ENCODE data around the gene HDAC4.

HDAC4 gene

DNA sequence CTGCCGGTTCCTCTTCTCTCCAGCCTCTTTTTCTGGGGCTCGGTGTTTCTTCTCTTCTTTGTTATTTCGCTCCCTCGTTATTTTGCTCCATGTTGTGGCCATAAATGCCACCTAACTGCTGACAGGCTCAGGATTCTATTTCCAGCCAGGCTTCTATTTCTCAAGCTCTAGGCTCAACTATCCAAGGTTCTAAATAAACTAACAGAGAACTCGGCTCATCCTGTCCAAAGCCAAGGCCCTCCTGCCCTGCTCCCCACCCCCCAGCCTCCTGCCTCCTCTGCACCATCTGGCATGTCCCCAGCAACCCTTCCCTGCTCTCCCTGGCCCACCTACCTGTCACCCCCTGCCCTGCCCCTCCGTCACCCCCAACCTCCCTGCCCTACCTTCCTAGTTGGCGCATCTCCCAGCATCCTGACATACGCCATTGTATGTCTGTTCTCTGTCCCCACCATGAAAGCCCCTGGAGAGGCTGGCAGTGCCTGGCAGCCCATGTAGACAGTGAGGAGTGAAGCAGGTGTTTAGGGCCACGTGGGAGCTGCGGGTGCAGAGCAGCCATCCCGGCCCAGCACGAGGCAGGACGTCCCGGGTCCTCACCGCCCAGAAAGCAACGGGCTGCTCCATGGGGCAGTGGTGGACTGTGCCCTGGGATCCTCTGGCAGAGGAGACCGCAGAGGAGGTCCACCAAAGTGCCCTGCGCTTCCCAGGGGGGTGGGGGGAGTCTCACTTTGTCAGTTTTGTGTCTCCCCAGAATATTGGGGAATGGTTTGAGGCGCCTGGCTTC, 366.1 kb downstream of the HDAC4 start:
- no peak for ATAC-seq

DNA sequence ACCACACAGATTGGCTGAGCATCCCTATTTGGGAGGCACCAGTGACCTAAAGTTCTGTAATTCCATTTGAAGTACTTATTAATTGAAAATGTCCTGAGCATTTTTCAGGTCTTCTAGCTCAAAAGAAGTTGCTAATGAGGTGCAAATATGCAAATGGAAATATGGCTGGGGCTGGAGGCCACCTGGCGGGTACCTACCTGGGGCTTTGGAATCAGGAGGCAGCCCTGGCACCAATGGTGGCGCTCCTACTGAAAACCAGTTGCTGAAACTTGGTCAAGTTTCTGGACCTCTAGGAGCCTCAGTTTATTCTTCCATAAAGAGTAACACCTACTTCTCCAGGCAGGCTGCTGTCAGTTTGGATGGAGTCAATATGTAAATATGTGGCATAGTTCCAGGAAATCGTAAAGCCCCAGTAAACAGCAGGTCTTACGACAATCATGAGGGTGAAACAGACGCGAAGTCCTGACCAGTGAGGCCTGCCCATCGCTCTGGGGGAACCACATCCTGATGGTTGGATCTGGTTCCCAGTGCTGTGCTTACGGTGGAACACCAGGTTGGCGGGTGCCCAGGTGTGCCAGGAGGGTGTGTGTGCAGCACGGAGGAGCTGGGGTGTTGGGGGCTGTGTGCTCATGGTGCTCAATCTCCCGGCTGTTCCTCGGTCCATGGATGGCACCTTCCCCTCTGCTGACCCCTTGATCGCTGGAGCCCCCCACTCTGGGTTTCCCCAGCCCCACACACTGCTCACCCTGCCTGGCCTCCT, 366.8 kb downstream of the HDAC4 start:
- ATAC-seq: no peak

DNA sequence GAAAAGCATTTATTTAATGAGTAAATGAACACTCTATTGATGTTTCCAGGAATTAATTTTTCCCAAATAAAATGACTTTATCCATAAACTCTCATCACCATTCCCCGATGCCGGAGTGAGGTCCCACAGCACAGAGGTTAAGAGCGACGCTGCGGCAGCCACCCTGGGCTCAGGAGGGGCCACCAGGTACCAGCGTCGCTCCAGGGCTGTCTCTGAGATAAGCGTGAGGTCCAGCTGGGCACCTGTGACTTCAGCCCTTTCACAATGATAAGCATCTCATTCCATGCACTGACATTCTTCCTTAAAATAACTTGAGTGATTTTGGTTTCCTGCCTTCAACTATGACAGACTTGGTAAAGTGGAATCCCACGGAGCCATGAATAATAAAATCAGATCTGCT, 370.9 kb downstream of the HDAC4 start:
- no peak for ATAC-seq

DNA sequence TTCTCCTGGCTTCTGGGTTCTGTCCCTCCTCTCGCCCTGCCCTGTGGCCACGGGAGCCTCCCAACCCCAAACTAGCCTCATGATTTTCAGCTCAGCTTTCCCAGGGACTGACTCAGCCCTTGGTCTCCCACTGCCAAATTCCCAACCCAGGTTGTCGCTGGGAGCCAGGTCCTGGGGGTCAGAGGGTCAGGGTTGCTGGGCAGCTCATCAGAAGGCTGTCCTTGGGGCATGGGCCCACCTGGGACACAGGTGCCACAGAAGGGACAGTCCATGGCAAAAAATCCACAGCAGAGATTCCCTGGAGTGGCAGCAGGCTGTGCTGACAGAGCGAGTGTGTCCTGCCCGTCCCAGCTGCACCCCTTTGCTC, 372.6 kb downstream of the HDAC4 start:
- no peak for ATAC-seq

DNA sequence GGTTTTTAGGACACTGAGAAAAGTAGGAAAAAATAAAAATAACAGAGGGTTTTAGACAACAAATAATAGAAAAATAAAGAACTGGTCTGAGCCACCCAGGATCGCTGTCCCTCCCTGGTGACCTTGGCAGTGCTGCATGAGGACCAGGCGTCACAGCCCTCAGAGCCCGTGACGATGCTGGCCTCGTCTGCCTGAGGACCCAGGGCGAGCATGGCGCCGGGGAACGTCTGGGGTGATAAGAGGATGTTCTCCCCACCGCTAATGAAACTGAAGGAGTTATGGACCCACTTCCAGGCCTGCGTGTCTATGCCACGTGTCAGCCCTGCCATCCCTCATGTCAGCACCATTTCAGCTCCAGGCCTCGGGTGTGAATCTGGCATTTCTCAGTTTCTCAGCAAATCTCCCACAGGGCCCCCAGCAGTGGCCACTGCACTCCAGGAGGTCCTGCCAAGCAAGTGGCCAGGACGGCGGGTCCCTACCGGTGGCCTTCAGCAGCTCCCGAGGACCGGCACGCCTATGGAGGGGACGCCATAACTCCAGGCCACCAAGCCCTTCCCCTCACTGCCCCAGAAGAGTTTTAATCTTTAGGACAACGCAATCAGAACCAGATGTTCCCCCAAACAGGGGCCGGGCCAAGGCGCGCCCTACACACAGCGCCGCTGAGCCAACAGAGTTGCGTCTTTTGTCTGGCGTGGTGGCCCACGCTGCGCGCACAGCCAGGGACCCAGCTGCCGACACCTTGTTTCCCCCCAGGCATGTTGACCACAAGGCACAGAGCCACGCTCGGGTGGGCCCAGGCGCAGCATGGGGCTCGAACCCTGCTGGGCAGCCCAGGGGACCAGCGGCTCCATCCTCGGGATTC, 373.2 kb downstream of the HDAC4 start:
- no peak for ATAC-seq

DNA sequence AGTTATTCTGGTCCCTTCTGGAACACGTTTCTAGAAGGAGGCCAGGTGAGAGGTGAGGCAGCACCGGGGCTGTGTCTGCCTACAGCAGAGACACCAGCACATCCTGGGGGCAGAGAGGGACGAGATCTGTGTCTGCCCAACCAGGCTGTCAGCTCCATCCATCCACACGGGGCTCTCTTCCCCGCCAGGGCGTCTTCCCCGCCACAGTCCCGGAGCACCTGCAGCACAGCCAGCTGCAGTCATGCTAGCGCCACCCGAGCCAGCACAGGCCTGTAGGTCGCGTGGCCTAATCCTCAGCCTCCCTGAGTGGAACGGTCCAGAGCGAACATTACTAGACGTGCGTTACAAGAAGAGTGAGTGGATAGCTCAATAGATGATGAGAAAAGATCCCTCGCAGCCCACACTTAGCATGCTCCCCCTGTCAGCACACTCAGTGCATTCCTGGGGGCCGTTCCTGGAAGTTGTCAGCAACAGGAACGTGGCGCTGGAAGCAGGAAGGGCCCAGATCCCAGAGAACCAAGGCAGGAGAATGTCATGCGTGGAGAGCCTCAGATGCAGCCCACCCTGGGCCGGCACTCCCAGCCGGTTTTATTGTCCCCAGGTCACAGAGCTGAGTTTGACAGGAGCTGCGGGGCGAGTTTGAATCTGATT, 374.0 kb downstream of the HDAC4 start:
- ATAC-seq: no peak

DNA sequence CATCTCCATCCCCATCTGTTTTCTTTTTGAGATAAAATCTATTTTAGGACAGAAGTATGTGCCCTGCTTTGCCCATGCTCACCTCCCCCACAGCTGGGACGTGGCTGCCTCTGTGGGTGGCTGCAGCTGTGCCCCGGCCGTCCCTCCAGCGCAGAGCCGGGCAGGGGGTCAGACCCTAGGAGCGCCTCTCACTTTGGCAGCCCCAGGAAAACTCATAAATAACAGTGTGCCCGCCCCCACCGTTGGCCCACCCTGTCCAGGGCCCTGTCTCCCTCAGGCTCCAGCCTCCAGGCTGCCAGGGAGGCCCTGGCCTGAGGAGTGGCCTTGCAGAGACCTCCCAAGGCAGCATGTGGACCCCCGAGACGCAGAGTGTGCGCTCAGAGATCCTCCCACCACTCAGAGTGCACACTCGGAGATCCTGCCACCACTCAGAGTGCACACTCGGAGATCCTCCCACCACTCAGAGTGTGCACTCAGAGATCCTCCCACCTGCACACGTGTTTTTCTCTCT, 374.8 kb downstream of the HDAC4 start:
- ATAC-seq: no peak

DNA sequence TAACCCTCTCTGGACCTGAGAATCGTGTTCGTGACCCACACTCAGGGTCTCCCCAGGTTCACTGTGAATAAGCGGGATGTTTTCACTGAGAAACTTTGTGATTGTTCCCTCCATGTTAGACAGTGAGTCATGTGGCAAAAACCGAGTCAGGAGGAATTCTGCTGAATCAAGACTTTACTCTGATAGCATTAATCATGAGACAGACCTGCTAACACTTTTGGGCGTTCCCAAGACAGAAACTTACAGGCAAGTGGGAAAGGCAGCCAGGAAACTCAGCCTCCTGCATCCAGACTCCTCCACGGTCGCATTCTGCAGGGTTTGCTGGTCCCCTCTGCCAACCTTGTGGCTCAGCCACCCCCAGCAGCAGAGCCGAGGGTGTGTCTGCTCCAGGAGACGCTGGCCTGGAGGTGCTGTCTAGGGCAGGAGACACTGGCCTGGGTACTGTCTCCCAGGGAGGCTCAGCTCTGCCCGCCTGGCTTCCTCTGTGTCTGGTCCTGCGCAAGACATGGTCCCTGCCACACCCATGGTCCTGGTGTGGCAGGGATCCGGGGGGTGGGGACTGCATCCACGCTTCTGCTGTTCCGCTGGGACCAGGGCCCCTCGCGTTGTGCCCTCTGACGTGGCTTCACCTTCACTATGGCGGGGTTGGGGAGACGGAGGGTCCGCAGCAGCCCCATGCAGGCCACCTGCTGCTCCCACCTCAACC, 375.6 kb downstream of the HDAC4 start:
- ATAC-seq: no peak

DNA sequence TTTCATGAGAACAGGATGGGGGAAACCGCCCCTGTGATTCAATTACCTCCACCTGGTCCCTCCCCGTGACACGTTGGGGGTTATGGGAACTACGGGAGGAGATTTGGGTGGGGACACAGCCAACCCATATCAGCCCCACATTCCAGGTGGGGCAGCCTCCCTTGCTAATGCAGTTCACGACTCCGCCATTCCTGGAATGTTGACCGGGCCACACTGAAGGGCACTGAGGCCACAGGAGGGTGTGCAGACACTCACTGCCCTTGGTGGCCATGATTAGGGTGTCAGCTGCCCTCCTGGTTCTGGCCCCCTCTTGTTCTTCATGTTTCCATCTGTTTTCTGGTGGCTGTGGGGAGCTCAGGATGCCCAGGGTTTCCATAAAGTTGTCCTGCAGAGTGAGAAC, 376.6 kb downstream of the HDAC4 start:
- ATAC-seq: no peak

DNA sequence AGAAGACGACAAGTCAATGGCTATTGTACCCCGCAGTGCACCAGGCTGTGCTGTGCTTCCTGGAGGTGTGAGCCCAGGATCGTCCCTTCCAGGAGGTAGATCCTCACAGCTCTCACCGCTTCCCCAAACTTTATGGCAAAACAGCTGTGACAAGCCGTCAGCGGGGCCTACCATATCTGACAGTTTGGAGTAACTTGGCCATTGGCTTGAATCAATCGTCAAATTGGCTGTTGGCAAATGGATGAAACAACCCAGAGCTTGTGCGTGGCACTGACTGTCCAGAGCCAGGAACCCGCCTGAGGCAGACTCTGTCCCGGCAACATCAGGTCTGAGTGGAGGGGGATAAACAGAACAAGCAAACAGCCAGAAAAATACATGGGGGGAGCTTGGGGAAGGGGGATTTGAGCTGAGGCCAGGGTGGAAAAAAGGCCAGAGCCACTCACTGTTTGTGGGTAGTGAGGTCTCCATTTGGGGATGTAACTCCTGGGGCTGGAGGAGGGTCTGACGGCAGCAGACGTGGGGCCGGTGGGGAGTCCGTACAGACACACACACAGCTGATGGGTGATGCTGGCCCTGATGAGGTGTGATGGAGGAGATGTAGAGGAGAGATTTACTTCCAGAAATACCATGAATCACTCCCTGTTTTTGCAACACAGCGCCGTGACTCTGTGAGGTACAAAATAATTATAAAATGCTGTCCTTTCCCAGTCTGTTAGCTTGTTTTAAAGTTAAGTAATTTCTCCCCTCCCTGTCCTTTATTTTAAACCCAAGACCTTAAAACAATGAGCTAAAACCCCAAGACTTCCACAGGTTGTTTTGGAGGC, 378.2 kb downstream of the HDAC4 start:
- ATAC-seq: no peak

DNA sequence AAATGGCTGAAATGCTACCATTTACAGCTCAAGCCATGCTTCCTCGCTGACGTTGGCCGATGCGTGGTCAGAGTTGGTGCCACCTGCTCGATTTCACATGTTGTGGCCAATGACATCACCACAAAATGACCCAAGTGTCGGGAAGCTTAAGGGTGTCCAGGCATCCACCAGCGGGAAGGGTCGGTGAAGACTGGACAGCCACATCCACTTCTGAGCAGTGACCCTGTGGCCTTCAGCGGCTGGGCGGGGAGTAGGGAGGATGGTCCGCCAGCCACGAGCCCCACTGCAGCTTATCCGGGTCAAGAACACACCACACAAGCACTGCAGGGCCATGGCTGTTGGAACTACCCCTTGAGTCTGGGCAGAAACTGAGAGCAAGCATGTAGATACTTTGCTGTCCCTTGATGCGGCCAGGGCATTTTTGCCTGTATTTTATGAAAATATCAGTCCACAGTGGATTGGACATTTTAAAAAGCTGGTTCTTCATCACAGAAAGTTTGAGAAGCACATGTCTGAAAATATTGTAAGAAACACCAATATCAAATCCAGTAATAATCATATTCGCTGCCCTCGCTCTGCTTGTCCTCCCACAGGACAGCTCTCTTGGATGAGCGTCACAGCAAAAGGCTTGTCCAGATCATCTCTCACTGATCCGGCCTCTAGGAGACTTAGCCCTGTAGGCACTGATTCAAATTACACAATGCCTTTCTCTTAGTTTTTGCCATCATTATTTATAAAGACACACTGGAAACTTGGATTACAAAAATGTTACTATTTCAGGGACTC, 379.0 kb downstream of the HDAC4 start:
- no peak for ATAC-seq

DNA sequence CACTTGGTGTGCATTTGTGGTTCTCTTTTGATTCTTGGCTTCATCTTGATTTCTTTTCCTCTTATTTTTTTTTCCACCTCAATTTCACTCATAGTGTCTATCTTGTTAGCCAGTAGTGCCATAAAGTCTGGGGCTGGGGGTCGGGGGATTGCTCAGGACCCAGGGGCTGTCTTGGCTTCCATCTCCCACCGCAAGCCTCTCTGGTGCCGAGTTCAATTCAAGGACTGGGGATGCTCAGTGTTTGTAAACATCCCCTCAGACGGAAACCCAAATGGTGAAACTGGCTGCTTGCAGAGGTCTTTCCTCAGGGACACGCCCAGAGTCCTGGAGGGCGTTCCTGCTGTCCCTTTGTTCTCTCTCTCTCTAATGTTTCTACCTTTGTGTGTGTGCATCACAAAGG, 379.6 kb downstream of the HDAC4 start:
- no peak for ATAC-seq

DNA sequence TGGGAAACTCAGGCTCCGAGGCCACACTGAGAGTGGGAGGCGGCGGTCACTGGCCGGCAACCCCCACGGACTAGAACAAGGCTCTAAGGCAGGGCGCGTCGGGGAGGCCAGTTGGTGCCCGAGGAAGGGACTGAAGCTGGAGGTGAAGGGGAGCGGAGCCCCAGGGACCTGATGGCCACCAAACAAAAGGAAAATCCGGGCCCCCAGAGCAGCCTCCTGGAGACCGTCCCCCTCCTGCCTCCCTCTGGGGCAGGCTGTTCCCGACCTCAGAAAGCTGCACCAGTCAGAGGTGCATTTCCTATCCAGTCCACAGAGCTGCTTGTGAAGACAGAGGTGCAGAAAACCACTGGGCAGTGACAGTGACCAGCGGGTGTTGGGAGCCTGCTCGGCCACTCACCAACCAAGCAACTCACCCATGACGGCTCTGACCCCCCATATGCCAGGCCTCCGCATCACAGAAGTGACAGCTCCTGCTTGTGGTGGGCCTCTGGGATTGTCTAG, 380.2 kb downstream of the HDAC4 start:
- ATAC-seq: no peak

DNA sequence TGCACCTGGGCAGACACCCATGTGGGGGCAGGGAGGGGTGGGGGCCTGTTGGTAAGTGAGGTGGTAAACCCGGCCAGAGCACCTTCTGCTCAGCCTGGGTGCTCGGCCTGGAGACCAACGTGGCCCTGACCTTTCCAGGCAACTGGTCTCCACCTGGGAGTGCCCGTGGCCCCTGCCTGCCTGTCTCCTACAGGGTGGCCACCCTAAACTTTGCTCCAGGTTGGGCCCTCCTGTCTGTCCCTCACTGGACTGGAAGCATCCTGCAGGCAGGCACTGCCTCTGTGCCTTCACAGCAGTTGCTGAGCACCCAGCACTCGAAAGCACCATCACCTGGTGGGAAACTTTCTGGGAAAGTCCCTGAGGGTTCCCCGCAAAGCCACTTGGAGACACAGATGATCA, 381.6 kb downstream of the HDAC4 start:
- no peak for ATAC-seq

DNA sequence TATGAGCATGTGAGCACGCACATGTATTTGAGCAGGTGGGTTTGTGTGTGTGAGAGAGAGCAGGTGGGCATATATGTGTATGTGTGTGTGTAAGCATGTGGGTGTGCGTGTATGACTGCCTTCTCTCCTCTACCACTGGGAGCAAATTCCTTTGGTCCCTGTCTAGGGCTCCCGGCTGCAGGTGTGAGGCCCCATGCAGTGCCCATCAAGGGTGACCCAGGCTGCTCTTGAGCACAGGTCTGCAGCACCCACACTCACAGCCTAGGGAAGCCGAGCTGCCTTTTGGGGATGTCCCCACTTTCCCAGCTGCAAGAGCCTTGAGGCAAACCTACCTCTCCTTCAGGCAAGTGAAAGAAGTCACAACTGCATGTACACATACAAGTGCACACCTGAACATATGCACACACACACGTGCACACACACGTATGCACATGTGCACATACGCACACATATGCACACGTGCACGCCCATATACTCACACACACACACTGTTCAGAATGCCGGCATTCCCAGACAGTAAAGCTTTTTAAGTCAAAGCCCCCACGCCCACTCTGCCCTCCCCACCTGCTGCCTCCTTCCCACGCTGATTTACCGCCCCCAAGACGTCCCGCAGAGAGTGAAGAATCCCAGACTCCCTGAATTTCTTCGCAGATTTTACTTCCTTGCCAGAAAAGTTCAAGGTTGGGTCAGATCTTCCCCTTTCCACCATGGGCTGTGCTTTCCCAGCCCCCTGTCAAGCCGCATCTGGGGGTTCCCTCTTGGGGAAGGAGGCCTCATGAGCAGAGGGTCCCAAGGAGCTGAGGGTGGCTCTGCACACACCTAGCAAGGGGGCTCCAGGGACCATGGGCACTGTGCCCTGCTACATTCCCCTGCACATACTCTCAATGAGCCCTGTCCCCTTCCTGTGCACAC, 382.3 kb downstream of the HDAC4 start:
- no peak for ATAC-seq

DNA sequence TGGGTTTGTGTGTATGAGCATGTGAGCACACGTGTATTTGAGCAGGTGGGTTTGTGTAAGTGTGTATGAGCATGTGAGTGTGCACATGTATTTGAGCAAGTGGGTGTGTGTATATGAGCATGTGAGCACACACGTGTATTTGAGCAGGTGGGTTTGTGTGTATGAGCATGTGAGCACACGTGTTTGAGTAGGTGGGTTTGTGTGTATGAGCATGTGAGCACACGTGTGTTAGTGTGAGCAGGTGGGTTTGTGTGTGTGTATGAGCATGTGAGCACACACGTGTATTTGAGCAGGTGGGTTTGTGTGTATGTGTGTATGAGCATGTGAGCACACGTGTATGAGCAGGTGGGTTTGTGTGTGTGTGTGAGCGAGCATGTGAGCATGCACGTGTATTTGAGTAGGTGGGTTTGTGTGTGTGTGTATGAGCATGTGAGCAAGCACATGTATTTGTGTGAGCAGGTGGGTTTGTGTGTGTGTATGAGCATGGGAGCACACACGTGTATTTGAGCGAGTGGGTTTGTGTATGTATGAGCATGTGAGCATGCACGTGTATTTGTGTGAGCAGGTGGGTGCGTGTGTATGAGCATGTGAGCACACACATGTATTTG, 383.2 kb downstream of the HDAC4 start:
- ATAC-seq: no peak

DNA sequence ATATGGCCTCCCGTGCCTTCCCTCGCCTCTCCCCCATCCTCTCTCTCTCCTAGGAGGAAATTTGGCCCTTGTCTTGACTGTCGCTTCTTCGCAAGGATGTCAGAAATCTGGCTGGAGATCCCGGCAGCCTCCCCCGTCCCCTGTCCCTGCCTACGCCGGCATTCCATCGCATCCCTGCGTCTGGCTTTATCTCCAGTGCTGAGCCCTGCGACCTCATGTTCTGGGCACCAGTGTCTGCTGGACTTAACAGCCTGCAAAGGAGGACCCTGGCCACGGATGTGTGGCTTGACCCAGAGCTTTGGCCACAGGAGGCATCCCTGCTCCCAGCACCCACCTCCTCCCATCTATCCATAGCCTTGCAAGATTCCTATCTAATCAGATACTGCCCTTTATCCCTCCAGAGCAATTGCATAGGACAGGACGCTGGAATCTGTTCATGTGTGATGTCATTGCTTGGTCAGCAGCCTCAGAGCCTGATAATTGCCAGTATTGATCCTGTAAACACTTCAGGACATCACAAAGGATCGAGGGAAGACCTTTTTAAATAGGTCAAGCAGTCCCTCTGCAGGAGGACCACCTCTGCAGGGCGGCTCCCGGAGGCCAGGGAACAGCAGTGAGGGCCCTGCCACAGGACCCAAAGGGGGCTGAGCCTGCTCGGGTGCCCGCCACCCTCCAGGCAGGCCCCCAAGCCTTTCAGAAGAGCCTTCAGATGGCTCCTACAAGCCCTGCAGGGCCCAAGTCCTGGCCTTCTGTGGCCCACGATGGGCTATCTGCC, 384.7 kb downstream of the HDAC4 start:
- no peak for ATAC-seq

Data from activated CD4-positive, CD25-positive, alpha-beta regulatory T cell treated with anti-CD3 and anti-CD28 coated beads, Interleukin-2, amount 50 U/mL, for 24 hours (primary cell).